Activated CD8-positive, alpha-beta memory T cell treated with anti-CD3 and anti-CD28 coated beads, Interleukin-2, amount 10 ng/mL, durations not matched to agents 7 days and 5 days (primary cell): ENCODE data around the gene ABI2. TPM values are rescaled to one million over a fixed set of nuclear protein-coding genes. Genes with fewer than 3 reads are reported as not detected.
A peak's percentile ranks its signal among the peaks of the same experiment; 100 is the strongest.

Experiments
- ATAC-seq: fragments of 150-1000 bp; cut with Tn5 transposase; one replicate; pipeline ENCODE4 v1.10.0; 2021; ENCODE audit warnings: moderate library complexity
- CTCF ChIA-PET: fragments of 350-600 bp; sonication (Branson Sonifier 250); formaldehyde crosslinking; loops from one replicate; lab custom pipeline; 2021; ENCODE audit warnings: antibody characterized with exemption; lab: Charles Lee
- DNase-seq: peaks from one replicate; pipeline ENCODE4 v3.0.0-alpha.2; 2020
- H3K27ac Mint-ChIP-seq: one replicate; pipeline ENCODE4 v1.8.0; 2021; ENCODE audit warnings: mild to moderate bottlenecking, mixed read lengths
- H3K27me3 Mint-ChIP-seq: one replicate; pipeline ENCODE4 v1.8.0; 2021; ENCODE audit warnings: mixed read lengths
- H3K36me3 Mint-ChIP-seq: one replicate; pipeline ENCODE4 v1.8.0; 2021; ENCODE audit warnings: mild to moderate bottlenecking, mixed read lengths
- H3K4me1 Mint-ChIP-seq: one replicate; pipeline ENCODE4 v1.8.0; 2021; ENCODE audit warnings: mixed read lengths
- H3K4me3 Mint-ChIP-seq: one replicate; pipeline ENCODE4 v1.8.0; 2021; ENCODE audit warnings: mild to moderate bottlenecking, moderate library complexity, mixed read lengths
- H3K9me3 Mint-ChIP-seq: one replicate; pipeline ENCODE4 v1.8.0; 2022; ENCODE audit warnings: low read depth, mixed read lengths
- total RNA-seq, 2 experiments: library from RNA; stranded (reverse); gene quantifications; one replicate each; pipeline ENCODE4 v1.2.3, GENCODE V29; 2021

The ABI2 gene
- total RNA-seq, 2 experiments from 2014 or later: 39.4 to 43.9 TPM

DNA sequence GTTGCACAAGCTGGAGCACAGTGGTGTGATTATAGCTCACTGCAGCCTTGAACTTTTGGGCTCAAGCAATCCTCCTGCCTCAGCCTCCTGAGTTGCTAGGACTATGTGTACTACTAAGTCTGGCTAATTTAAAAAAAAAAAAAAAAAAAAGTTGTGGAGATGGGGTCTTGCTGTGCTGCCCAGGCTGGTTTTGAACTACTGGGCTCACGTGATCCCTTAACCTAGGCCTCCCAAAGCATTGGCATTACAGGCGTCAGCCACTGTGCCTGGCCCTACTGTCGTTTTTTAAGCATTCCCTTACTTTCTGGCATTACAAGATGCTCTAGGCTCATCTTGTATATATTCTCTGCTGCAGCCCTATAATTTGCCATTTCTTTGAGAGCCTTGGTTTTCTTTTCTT lies 118.6 kb downstream of the ABI2 start:
- Mint-ChIP-seq H3K9me3 (no peaks in the 10 kb centered on the region), H3K36me3 (no peaks in the 10 kb centered on the region), H3K27me3 (no peaks in the 10 kb centered on the region), H3K27ac (no peak overlapping the region), H3K4me1 (peaks cover 9% of the 10 kb centered on the region), H3K4me3 (no peak overlapping the region)
- ATAC-seq (no peak), DNase-seq (no peak)
- CTCF ChIA-PET: no interaction called here

DNA sequence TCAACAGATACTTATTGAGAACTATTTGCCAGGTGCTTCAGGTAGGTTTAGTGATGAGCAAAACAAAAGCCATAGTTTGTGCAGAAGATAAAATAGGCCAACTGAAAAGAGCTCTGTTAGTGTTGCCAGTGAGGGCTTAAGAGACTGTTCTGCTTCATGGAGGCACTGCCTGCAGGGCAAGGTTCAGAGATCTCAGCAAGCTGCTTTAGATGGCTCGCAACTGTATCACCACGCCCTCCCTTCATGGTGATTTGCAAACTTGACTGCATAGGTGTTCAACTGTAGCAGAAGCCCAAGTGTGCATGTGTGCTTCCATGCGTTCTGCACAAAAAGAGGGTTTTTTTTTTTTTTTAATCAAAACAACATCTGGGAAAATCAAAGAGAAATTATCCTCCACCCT lies 122.4 kb downstream of the ABI2 start:
- Mint-ChIP-seq H3K36me3 (no peaks in the 10 kb centered on the region), H3K4me1 (peaks cover 7% of the 10 kb centered on the region), H3K4me3 (no peak overlapping the region), H3K9me3 (no peaks in the 10 kb centered on the region), H3K27me3 (no peaks in the 10 kb centered on the region), H3K27ac (no peak overlapping the region)
- DNase-seq (no peak), ATAC-seq (no peak)
- CTCF ChIA-PET: interaction anchor here (0.8 kb wide), 1 partner anchor 128 kb away, joined by 3 read pairs; no protein-coding TSS in a partner anchor

DNA sequence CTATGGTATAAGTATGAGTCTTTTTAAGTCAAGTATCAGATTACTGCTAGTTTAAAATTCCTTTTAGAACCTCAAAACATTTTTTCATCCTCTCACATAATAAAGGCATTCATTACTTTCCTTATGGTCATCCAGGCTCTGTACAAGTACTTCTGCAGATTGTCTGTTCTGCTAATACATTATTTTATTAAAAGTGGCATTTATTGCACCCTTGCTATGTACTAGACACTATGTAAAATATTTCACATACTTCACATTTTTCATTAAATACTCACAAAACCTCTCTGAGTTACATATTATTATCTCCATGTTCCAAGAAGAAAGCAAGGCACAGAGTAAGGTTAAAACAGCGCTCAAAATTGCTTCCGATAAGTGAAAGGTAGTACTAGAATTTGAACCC lies 122.8 kb downstream of the ABI2 start:
- Mint-ChIP-seq H3K4me1 (peaks cover 4% of the 10 kb centered on the region), H3K4me3 (no peak overlapping the region), H3K27ac (no peak overlapping the region), H3K9me3 (no peaks in the 10 kb centered on the region), H3K27me3 (no peaks in the 10 kb centered on the region), H3K36me3 (no peaks in the 10 kb centered on the region)
- CTCF ChIA-PET: no interaction called here
- DNase-seq (no peak), ATAC-seq (no peak)

DNA sequence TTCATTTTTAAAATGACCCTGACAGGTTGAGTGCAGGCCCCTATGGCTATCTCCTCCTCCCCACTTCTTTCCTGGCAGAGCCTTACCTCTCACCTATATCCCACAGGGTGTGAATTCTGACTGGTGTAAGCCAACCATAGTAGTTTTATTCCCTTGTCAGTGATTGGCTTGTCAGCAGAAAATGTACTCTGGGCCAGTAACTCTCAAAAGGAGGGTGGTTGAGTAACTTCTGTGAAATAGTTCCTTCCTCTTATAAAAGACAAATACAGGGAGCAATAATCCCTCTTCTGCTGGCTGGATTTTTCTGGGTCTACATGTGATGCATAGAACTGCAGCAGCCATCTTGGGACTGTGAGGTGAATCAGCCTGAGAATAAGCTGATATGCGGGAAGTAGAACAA lies 123.5 kb downstream of the ABI2 start:
- Mint-ChIP-seq H3K27me3 (no peaks in the 10 kb centered on the region), H3K4me1 (no peaks in the 10 kb centered on the region), H3K36me3 (no peaks in the 10 kb centered on the region), H3K9me3 (no peaks in the 10 kb centered on the region), H3K27ac (no peak overlapping the region), H3K4me3 (no peak overlapping the region)
- no peak for DNase-seq
- no peak for ATAC-seq
- CTCF ChIA-PET: interaction anchor here (0.6 kb wide), 1 partner anchor 36 kb away, joined by 3 read pairs; no protein-coding TSS in a partner anchor

DNA sequence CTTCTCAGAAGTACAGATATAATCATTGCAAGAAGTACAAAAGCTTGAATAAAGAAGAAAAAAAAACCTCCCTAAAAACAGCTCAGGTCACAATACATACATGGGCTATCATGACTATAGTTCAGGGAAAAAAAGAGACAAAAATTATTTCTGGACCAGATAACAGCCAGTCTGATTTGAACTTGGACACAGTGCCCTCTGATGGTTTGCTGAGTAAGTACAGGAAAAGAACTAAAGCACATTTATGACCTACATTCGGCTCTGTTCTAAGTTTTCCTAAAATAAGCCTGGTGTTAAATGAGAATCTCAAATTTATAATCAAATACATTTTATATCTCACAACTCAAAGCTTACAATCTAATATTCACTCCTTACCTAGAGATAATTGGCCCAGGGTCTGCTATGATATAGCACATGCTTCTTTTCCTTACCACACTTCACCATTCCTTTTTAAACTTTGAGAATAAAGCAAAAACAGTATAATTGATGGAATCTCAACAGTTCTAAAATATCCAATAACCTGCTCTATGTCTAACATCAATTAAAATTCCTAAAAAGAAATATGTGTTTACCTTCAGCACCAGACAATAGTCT lies 125.8 kb downstream of the ABI2 start:
- H3K27me3 Mint-ChIP-seq: no peaks in the 10 kb centered on the region
- ATAC-seq: peak; percentile 66

DNA sequence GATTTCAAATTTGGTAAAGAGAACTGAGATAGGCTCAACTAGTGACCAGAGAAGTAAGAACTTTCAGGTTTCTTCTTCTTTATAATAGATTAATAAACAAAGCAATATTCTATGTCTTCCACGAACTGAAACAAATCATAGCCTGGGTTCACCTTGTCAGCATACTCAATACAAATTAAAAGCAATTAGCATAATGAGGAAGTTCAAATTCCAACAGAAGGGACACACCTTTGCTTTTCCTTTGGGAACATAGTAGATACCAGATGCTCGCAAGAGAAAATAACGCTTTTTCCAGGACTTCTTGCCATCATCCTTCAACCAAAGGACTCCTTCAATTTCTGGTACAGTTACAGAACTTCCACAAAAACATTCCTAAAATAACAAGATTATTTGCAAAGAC lies 127.0 kb downstream of the ABI2 start:
- H3K36me3 Mint-ChIP-seq: no peaks in the 10 kb centered on the region
- no peak for DNase-seq
- H3K4me1 Mint-ChIP-seq: no peaks in the 10 kb centered on the region
- H3K9me3 Mint-ChIP-seq: no peaks in the 10 kb centered on the region
- no peak for ATAC-seq
- H3K27ac Mint-ChIP-seq: no peak overlapping the region
- CTCF ChIA-PET: interaction anchor here (1.7 to 2.1 kb wide), 3 partner anchors 11 to 230 kb away, joined by 8 to 9 read pairs (median 8); no protein-coding TSS in a partner anchor
- no peak overlapping the region for H3K4me3 Mint-ChIP-seq
- no peaks in the 10 kb centered on the region for H3K27me3 Mint-ChIP-seq

More for the DNA sequence above, 125.8 kb downstream of the ABI2 start:
- H3K9me3 Mint-ChIP-seq: no peaks in the 10 kb centered on the region
- H3K36me3 Mint-ChIP-seq: no peaks in the 10 kb centered on the region
- H3K4me3 Mint-ChIP-seq: no peak overlapping the region
- no peak for DNase-seq
- no peak overlapping the region for H3K27ac Mint-ChIP-seq
- H3K4me1 Mint-ChIP-seq: no peaks in the 10 kb centered on the region
- CTCF ChIA-PET: interaction anchor here (0.7 to 2.1 kb wide), 10 partner anchors 9 to 865 kb away, joined by 3 to 9 read pairs (median 4); partner anchors contain the start of genes ABI2 and ICA1L

DNA sequence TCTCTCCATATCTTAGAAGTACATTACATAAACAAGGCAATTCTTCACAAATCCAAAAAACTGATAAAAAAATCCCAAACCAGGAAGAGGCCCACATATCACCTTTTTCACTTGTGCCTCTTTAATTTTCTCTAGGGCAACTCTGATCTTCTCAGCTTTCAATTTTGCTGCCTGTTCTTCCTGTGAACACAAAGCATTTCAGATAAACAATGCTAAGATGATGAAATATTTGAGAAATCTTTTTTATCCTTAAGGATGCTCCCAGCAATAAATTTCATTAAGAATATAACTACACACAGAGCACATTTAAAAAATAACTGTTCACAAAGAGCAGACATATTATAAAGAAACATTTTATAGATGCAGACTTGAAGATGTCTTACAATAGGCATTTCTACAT lies 133.6 kb downstream of the ABI2 start:
- H3K4me3 Mint-ChIP-seq: no peak overlapping the region
- no peaks in the 10 kb centered on the region for H3K36me3 Mint-ChIP-seq
- no peak for ATAC-seq
- no peak for DNase-seq
- CTCF ChIA-PET: no interaction called here
- peaks cover 14% of the 10 kb centered on the region for H3K27me3 Mint-ChIP-seq
- no peaks in the 10 kb centered on the region for H3K9me3 Mint-ChIP-seq
- H3K27ac Mint-ChIP-seq: no peak overlapping the region
- no peaks in the 10 kb centered on the region for H3K4me1 Mint-ChIP-seq

DNA sequence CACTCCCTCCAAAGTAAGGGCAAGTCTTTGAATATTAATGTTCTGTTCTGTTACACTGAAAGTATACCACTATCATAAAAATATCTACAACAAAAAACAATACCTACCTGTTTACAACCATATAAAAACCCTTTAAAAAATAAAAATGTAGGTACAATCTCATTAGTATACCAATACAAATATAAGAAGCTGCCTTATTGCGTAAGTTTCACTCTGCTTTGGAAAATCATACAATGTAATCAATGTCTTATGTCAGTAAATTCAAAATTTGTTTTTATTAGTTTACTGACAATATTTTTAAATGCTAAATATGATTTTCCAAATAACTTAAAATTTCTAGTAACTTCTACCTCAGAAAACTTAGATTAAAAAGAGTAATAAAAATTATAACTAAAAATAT lies 134.1 kb downstream of the ABI2 start:
- Mint-ChIP-seq H3K4me3 (no peak overlapping the region), H3K36me3 (no peaks in the 10 kb centered on the region), H3K9me3 (no peaks in the 10 kb centered on the region), H3K4me1 (no peaks in the 10 kb centered on the region), H3K27me3 (peaks cover 14% of the 10 kb centered on the region), H3K27ac (no peak overlapping the region)
- DNase-seq (no peak), ATAC-seq (no peak)
- CTCF ChIA-PET: no interaction called here

DNA sequence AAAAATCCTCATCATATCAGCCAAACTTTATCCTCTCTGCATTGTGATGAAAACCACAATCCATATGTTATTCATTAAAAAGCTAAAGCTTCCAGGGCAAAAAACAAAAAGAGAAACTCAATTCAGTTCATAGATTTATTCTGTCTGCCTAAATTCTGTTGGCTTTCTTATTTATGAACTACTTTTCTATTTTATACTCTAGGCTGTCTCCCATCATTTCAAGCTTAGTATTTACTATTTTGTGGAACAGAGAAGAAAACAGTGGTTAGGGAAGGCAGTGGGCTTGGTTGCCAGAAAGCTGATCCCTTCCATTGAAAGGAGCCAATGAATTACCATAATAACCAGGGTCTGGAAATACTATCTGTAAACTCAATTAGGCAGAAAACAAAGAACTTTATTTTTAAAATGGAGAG lies 135.1 kb downstream of the ABI2 start:
- no peaks in the 10 kb centered on the region for H3K36me3 Mint-ChIP-seq
- H3K27me3 Mint-ChIP-seq: peaks cover 16% of the 10 kb centered on the region
- H3K27ac Mint-ChIP-seq: no peak overlapping the region
- CTCF ChIA-PET: interaction anchor here (1.0 kb wide), 1 partner anchor 10 kb away, joined by 4 read pairs; no protein-coding TSS in a partner anchor
- ATAC-seq: no peak
- no peaks in the 10 kb centered on the region for H3K9me3 Mint-ChIP-seq
- no peak for DNase-seq
- H3K4me3 Mint-ChIP-seq: no peak overlapping the region
- no peaks in the 10 kb centered on the region for H3K4me1 Mint-ChIP-seq

DNA sequence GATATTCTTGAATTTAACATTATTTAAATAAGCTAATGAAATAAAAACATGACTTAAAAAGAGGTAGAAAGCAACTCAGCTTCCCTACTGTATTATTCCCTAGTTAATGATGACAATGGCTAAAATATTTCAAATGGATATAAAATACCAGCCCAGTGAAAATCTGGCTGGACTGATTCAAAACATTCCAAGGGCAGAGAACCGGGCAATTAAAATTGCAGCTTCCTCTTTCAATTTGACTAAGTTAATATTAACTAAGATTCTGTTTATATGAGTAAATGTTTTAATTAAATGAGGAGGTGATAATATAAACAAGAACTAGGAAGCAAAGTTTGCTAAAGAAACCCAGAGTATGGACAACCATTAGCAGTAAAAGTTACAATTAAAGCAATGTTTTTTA lies 141.4 kb downstream of the ABI2 start:
- Mint-ChIP-seq H3K9me3 (no peaks in the 10 kb centered on the region), H3K27me3 (peaks cover 26% of the 10 kb centered on the region), H3K36me3 (no peaks in the 10 kb centered on the region), H3K27ac (no peak overlapping the region), H3K4me1 (no peaks in the 10 kb centered on the region), H3K4me3 (no peak overlapping the region)
- ATAC-seq (no peak), DNase-seq (no peak)
- CTCF ChIA-PET: interaction anchor here (0.6 to 2.4 kb wide), 3 partner anchors 11 to 346 kb away, joined by 3 to 6 read pairs (median 3); no protein-coding TSS in a partner anchor

DNA sequence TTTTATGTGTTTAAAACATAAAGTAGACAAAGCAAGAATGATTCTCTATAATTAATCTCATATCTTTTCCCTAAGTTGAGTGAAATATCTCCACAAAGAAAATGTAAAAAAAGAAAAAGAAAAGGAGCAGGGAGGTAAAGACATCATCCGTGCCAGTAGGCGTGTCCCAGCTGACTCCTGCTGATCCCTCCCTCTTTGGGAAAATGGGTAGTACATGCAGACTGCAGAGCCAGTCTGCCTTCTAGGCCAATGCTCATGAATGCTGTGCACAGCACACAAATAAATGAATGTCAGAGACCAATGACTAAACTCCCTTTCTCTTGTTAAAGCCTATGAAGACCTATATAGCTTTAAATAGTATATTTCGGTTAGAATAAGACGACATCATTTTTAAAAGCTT lies 142.2 kb downstream of the ABI2 start:
- Mint-ChIP-seq H3K27me3 (peaks cover 21% of the 10 kb centered on the region), H3K4me3 (no peak overlapping the region), H3K36me3 (no peaks in the 10 kb centered on the region), H3K27ac (no peak overlapping the region), H3K9me3 (no peaks in the 10 kb centered on the region), H3K4me1 (no peaks in the 10 kb centered on the region)
- no peak for DNase-seq
- no peak for ATAC-seq
- CTCF ChIA-PET: no interaction called here

DNA sequence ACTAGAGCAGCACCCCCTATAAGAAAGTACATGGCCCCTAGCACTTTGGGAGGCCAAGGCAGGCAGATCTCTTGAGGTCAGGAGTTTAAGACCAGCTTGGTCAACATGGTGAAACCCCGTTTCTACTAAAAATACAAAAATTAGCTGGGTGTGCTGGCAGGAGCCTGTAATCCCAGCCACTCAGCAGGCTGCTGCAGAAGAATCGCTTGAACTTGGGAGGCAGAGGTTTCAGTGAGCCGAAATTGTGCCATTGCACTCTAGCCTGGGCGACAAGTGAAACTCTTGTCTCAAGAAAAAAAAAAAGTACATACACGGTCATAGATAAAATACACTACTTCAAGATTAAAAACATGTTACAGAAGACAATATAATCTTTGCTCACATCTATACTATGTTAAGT lies 143.1 kb downstream of the ABI2 start:
- no peak overlapping the region for H3K27ac Mint-ChIP-seq
- no peak overlapping the region for H3K4me3 Mint-ChIP-seq
- no peaks in the 10 kb centered on the region for H3K9me3 Mint-ChIP-seq
- no peak for ATAC-seq
- CTCF ChIA-PET: interaction anchor here (0.6 kb wide), 1 partner anchor 168 kb away, joined by 5 read pairs; no protein-coding TSS in a partner anchor
- no peaks in the 10 kb centered on the region for H3K36me3 Mint-ChIP-seq
- H3K4me1 Mint-ChIP-seq: no peaks in the 10 kb centered on the region
- DNase-seq: no peak
- peaks cover 15% of the 10 kb centered on the region for H3K27me3 Mint-ChIP-seq

DNA sequence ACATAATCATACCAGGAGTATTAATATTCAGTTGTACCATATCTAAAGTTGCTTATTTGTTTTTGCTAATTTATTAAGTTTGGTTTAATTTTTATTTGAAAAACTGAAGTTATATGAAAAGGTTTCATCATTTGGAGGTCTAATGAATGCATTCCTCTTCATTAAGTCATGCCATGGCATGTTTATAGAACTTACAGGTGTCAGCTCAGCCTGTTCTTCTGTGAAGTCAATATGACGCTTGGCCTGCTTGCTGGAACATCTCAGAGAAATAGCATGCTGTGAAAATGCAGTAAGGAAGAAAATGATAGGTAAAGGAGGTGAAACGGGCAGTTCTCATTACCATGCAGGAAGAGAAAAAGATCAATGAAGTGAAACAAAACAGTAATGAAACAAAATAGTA lies 148.7 kb downstream of the ABI2 start:
- no peaks in the 10 kb centered on the region for H3K36me3 Mint-ChIP-seq
- H3K27me3 Mint-ChIP-seq: no peaks in the 10 kb centered on the region
- DNase-seq (no peak), ATAC-seq (no peak)
- CTCF ChIA-PET: no interaction called here
- no peak overlapping the region for H3K4me3 Mint-ChIP-seq
- H3K27ac Mint-ChIP-seq: no peak overlapping the region
- no peaks in the 10 kb centered on the region for H3K4me1 Mint-ChIP-seq
- no peaks in the 10 kb centered on the region for H3K9me3 Mint-ChIP-seq

DNA sequence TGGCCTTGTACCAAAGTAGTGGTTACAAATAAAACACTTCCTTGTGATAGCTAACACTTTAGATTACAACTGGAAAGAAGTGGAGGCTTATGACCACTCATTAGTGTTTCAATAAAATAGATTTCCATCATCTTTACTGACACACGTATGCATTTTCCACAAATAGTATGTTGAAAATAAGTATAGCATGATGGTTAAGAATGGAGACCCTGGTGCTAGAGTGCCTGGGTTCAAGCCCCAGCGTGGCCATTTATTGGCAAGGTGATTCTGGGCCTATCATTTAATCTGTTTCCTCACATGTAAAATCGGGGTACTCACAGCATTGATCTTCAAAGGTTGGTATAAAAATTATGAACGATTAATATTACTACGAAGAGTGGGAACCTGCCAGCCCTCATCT lies 152.4 kb downstream of the ABI2 start:
- Mint-ChIP-seq H3K4me3 (no peak overlapping the region), H3K36me3 (no peaks in the 10 kb centered on the region), H3K27ac (no peak overlapping the region), H3K4me1 (peaks cover 9% of the 10 kb centered on the region), H3K27me3 (no peaks in the 10 kb centered on the region), H3K9me3 (no peaks in the 10 kb centered on the region)
- no peak for ATAC-seq
- no peak for DNase-seq
- CTCF ChIA-PET: interaction anchor here (0.7 to 2.2 kb wide), 4 partner anchors 12 to 429 kb away, joined by 3 to 10 read pairs (median 4); no protein-coding TSS in a partner anchor
